Measurements from ENCODE around the gene PTPN9. TPM values are rescaled to one million over a fixed set of nuclear protein-coding genes. Genes with fewer than 3 reads are reported as not detected.
A peak's percentile ranks its signal among the peaks of the same experiment; 100 is the strongest.
"Not testable (repeated sequence)": the region's sequence is repeated elsewhere in the genome, so short reads cannot be mapped to it uniquely, and the experiment has no call there.

Gene PTPN9
- total RNA-seq, 4 donors from 2014 or later = 4.8 to 7.0 (median 6.2) TPM

- Histone ChIP-seq H3K9me3 (no peaks in the 10 kb centered on the region), H3K4me3 (no peak overlapping the region), H3K36me3 (no peaks in the 10 kb centered on the region), H3K4me1 (peaks cover 0 to 4% of the 10 kb centered on the region in 2 donors), H3K27ac (no peak overlapping the region), H3K27me3 (no peaks in the 10 kb centered on the region)
- no peak for DNase-seq
- ATAC-seq = no peak
- in situ Hi-C loops (cut with MboI; ENCODE audit: low sequenced_read_pairs in 4 of 4) (no loop called here), intact Hi-C loops (cut with DNase I; ENCODE audit: low total_unique reads) (no loop called here)
- TF ChIP-seq POLR2A (IDR thresholded peaks at IDR 0.05) = no peak
- TF ChIP-seq, protein P1, sequence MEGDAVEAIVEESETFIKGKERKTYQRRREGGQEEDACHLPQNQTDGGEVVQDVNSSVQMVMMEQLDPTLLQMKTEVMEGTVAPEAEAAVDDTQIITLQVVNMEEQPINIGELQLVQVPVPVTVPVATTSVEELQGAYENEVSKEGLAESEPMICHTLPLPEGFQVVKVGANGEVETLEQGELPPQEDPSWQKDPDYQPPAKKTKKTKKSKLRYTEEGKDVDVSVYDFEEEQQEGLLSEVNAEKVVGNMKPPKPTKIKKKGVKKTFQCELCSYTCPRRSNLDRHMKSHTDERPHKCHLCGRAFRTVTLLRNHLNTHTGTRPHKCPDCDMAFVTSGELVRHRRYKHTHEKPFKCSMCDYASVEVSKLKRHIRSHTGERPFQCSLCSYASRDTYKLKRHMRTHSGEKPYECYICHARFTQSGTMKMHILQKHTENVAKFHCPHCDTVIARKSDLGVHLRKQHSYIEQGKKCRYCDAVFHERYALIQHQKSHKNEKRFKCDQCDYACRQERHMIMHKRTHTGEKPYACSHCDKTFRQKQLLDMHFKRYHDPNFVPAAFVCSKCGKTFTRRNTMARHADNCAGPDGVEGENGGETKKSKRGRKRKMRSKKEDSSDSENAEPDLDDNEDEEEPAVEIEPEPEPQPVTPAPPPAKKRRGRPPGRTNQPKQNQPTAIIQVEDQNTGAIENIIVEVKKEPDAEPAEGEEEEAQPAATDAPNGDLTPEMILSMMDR (IDR thresholded peaks at IDR 0.05 in 4 of 5, conservative IDR thresholded peaks at IDR 0.05 in 1 of 5) = no peak
Observed at GRCh38 chr15:75583701-75584100, 4.6 kb upstream of the PTPN9 start.

DNA sequence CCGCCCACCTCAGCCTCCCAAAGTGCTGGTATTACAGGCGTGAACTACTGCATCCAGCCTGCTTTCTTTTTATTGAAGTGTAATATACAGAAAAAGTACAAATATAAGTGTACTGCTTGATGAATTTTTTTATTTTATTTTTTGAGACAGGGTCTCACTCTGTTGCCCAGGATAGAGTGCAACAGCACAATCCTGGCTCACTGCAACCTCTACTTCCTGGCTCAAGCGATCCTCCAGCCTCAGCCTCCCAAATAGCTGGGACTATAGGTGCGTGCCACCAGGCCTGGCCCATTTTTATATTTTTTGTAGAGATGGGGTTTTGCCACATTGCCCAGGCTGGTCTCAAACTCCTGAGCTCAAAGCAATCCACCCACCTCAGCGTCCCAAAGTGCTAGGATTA, 3.8 kb upstream of the PTPN9 start:
- ATAC-seq = not testable (repeated sequence)

DNA sequence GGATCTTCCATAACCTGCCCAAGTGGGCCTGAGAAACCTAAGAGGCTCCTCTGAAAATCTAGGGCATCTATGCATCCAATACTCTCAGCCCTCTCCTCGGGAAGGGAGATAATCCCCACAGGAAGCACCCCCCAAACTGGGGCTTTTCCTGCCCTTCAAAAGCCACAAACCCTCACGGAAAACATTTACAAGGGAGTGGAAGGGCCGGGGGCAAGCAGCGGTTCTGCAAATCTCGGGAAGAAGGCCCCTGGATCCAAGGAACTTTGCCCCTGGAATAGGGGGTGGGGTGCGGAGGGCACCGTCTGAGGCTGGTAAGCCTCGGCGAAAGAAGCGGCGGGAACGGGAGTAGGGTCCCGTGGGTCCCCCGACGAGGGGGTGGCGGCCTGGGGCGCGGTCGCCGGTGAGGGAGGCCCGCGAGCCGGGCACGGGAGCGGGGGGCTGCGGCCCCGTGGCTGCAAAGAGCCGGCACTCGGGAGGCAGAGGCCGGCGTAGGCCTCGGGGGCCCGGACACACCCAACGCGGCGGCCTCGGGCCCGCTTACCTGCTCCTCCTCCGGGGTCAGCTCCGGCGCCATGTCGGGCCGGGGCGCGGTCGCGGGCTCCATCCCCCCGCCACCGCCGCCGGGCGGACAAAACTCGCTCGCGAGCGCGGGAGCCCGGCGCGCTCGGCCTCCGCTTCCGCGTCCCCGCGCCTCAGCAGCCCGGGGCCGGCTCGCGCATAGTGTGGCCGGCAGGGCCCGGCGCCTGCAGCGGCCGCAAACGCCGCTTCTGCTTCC, 755 bp downstream of the PTPN9 start:
- Histone ChIP-seq H3K9me3 (no peaks in the 10 kb centered on the region), H3K27ac (peak overlapping the region; percentile 80 to 92 (median 82)), H3K4me1 (peaks cover 11 to 23% of the 10 kb centered on the region in 2 donors), H3K27me3 (no peaks in the 10 kb centered on the region), H3K36me3 (no peaks in the 10 kb centered on the region), H3K4me3 (peak overlapping the region; percentile 71 to 96 (median 82))
- DNase-seq (no peak), ATAC-seq (peak; percentile 47 to 64)
- intact Hi-C loops (cut with DNase I; ENCODE audit: low total_unique reads) = loop anchor here (2.0 kb wide), 1 partner anchor 46 kb away; no protein-coding TSS in a partner anchor
- in situ Hi-C loops (cut with MboI; ENCODE audit: low sequenced_read_pairs in 4 of 4) = no loop called here
- TF ChIP-seq, protein P1 (IDR thresholded peaks at IDR 0.05 in 4 of 5, conservative IDR thresholded peaks at IDR 0.05 in 1 of 5) = no peak
- TF ChIP-seq POLR2A (IDR thresholded peaks at IDR 0.05) = no peak

More for the DNA sequence above, 3.8 kb upstream of the PTPN9 start:
- H3K4me3 ChIP-seq; intact Hi-C loops (cut with DNase I; ENCODE audit: low total_unique reads); H3K27ac ChIP-seq; H3K4me1 ChIP-seq; H3K27me3 ChIP-seq; H3K9me3 ChIP-seq; in situ Hi-C loops (cut with MboI; ENCODE audit: low sequenced_read_pairs in 4 of 4); DNase-seq; H3K36me3 ChIP-seq: not testable (repeated sequence)

- no peaks in the 10 kb centered on the region for H3K36me3 ChIP-seq
- H3K4me1 ChIP-seq = peaks cover 11 to 31% of the 10 kb centered on the region in 2 donors
- H3K4me3 ChIP-seq = peak overlapping the region; percentile 71 to 96 (median 82)
- TF ChIP-seq, protein P1 (IDR thresholded peaks at IDR 0.05 in 4 of 5, conservative IDR thresholded peaks at IDR 0.05 in 1 of 5) = no peak
- peak in 1 of 2 donors; percentile 3 for TF ChIP-seq POLR2A (IDR thresholded peaks at IDR 0.05)
- peak overlapping the region; percentile 80 to 92 (median 82) for H3K27ac ChIP-seq
- ATAC-seq (no peak), DNase-seq (no peak)
- H3K27me3 ChIP-seq = no peaks in the 10 kb centered on the region
- in situ Hi-C loops (cut with MboI; ENCODE audit: low sequenced_read_pairs in 4 of 4) (no loop called here), intact Hi-C loops (cut with DNase I; ENCODE audit: low total_unique reads) (loop anchor here (2.0 kb wide), 1 partner anchor 45 kb away; no protein-coding TSS in a partner anchor)
- H3K9me3 ChIP-seq = no peaks in the 10 kb centered on the region
Observed at GRCh38 chr15:75577401-75578172, 1.5 kb downstream of the PTPN9 start.

All from gastrocnemius medialis (tissue), 4 donors.